ENCODE measurements around the gene RDH13. TPM values are rescaled to one million over a fixed set of nuclear protein-coding genes. Genes with fewer than 3 reads are reported as not detected.

The RDH13 gene, protein sequence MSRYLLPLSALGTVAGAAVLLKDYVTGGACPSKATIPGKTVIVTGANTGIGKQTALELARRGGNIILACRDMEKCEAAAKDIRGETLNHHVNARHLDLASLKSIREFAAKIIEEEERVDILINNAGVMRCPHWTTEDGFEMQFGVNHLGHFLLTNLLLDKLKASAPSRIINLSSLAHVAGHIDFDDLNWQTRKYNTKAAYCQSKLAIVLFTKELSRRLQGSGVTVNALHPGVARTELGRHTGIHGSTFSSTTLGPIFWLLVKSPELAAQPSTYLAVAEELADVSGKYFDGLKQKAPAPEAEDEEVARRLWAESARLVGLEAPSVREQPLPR
- total RNA-seq, result 9.4 and 10.8 TPM in 2 replicates

GRCh38 chr19:55062735-55063491 is at the start of gene RDH13:
RDH13 (minus strand) TSS chr19:55063148; CDS start chr19:55063032, 116 bp downstream.

GRCh38 chr19:55075371-55075998 is 12.5 kb upstream of the RDH13 start, which contains the start of gene EPS8L1:
EPS8L1 (plus strand) TSS chr19:55075869; CDS start chr19:55076445, 576 bp downstream.

Other genes starting within 250 kb of the RDH13 start
- not detected in 2 replicates for gene KIR3DL1, start 246.7 kb downstream of the RDH13 start, total RNA-seq
- gene KIR2DS4, start 230.5 kb downstream of the RDH13 start, total RNA-seq, result not detected in 2 replicates
- gene KIR3DL2, start 212.7 kb downstream of the RDH13 start, total RNA-seq, result not detected in 2 replicates
- not detected in 2 replicates for gene FCAR, start 188.9 kb downstream of the RDH13 start, total RNA-seq
- not detected in 2 replicates for gene NCR1, start 157.0 kb downstream of the RDH13 start, total RNA-seq
- gene NLRP7, start 115.6 kb downstream of the RDH13 start, total RNA-seq, result not detected in 2 replicates
- gene NLRP2, start 96.8 kb downstream of the RDH13 start, total RNA-seq, result not detected in 2 replicates
- not detected in 2 replicates for gene GP6, start 24.9 kb downstream of the RDH13 start, total RNA-seq
- gene EPS8L1, start 12.7 kb upstream of the RDH13 start, total RNA-seq, result 0.90 and 4.9 TPM in 2 replicates
- 58.6 and 82.5 TPM in 2 replicates for gene PPP1R12C, start 54.5 kb upstream of the RDH13 start, total RNA-seq
- 3.2 TPM in 1 of 2 replicates, not detected in the other for gene TNNT1, start 86.1 kb upstream of the RDH13 start, total RNA-seq
- not detected in 2 replicates for gene TNNI3, start 94.6 kb upstream of the RDH13 start, total RNA-seq
- gene DNAAF3, start 103.5 kb upstream of the RDH13 start, total RNA-seq, result 7.3 and 8.8 TPM in 2 replicates
- 0.54 and 1.1 TPM in 2 replicates for gene SYT5, start 117.1 kb upstream of the RDH13 start, total RNA-seq
- 4.2 and 5.3 TPM in 2 replicates for gene PTPRH, start 146.4 kb upstream of the RDH13 start, total RNA-seq
- 0.18 and 2.3 TPM in 2 replicates for gene TMEM86B, start 165.6 kb upstream of the RDH13 start, total RNA-seq
- gene PPP6R1, start 195.9 kb upstream of the RDH13 start, total RNA-seq, result 29.1 and 42.4 TPM in 2 replicates
- 21.9 and 33.4 TPM in 2 replicates for gene HSPBP1, start 217.0 kb upstream of the RDH13 start, total RNA-seq
- gene BRSK1, start 220.8 kb upstream of the RDH13 start, total RNA-seq, result 6.1 and 10.2 TPM in 2 replicates

Measured in cardiac atrium fibroblast (primary cell).